Activated CD8-positive, alpha-beta T cell treated with anti-CD3 and anti-CD28 coated beads for 36 hours (primary cell): ENCODE results near the gene TMEM131. TPM values are rescaled to one million over a fixed set of nuclear protein-coding genes. Genes with fewer than 3 reads are reported as not detected.
A peak's percentile ranks its signal among the peaks of the same experiment; 100 is the strongest.

Experiments
- ATAC-seq: fragments of 200-7000 bp; cut with Tn5 transposase; one replicate; pipeline ENCODE4 v1.10.0; 2021; ENCODE audit warnings: mild to moderate bottlenecking, moderate library complexity
- CTCF ChIA-PET: fragments of 350-600 bp; sonication (Branson Sonifier 250); formaldehyde crosslinking; loops from one replicate; lab custom pipeline; 2021; ENCODE audit warnings: antibody characterized with exemption; lab: Charles Lee
- POLR2A ChIA-PET: fragments of 350-600 bp; sonication (Branson Sonifier 250); formaldehyde crosslinking; loops from one replicate; lab custom pipeline; 2021; ENCODE audit warnings: antibody characterized with exemption; lab: Charles Lee
- DNase-seq: peaks from one replicate; pipeline ENCODE4 v3.0.0-alpha.2; 2020
- H3K27ac Mint-ChIP-seq: one replicate; pipeline ENCODE4 v1.8.0; 2021; ENCODE audit warnings: mild to moderate bottlenecking, mixed read lengths
- H3K27me3 Mint-ChIP-seq: one replicate; pipeline ENCODE4 v1.8.0; 2021; ENCODE audit warnings: mixed read lengths
- H3K36me3 Mint-ChIP-seq: one replicate; pipeline ENCODE4 v1.8.0; 2021; ENCODE audit warnings: low read depth, mixed read lengths
- H3K4me1 Mint-ChIP-seq: one replicate; pipeline ENCODE4 v1.8.0; 2021; ENCODE audit warnings: low read depth, mixed read lengths
- H3K4me3 Mint-ChIP-seq: one replicate; pipeline ENCODE4 v1.8.0; 2021; ENCODE audit warnings: mild to moderate bottlenecking, moderate library complexity, mixed read lengths
- H3K9me3 Mint-ChIP-seq: one replicate; pipeline ENCODE4 v1.8.0; 2021; ENCODE audit warnings: mixed read lengths
- intact Hi-C: fragments of 100-400 bp; cut with micrococcal nuclease; formaldehyde crosslinking; loops from one replicate; pipeline ENCODE4 v1.10.0; 2022
- total RNA-seq, 2 experiments: library from RNA; stranded (reverse); gene quantifications; one replicate each; pipeline ENCODE4 v1.2.3, GENCODE V29; 2021
- TF ChIP-seq, protein P1 (sequence below): fragments of 200-600 bp; IDR thresholded peaks from one replicate; pipeline ENCODE4 v1.8.0; 2022; ENCODE audit warnings: antibody characterized with exemption, mild to moderate bottlenecking

The TMEM131 gene
- total RNA-seq, 2 experiments from 2014 or later = 24.2 to 27.4 TPM

- TF ChIP-seq, protein P1, sequence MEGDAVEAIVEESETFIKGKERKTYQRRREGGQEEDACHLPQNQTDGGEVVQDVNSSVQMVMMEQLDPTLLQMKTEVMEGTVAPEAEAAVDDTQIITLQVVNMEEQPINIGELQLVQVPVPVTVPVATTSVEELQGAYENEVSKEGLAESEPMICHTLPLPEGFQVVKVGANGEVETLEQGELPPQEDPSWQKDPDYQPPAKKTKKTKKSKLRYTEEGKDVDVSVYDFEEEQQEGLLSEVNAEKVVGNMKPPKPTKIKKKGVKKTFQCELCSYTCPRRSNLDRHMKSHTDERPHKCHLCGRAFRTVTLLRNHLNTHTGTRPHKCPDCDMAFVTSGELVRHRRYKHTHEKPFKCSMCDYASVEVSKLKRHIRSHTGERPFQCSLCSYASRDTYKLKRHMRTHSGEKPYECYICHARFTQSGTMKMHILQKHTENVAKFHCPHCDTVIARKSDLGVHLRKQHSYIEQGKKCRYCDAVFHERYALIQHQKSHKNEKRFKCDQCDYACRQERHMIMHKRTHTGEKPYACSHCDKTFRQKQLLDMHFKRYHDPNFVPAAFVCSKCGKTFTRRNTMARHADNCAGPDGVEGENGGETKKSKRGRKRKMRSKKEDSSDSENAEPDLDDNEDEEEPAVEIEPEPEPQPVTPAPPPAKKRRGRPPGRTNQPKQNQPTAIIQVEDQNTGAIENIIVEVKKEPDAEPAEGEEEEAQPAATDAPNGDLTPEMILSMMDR = no peak
- intact Hi-C loops = loop anchor here (5.0 kb wide), 1 partner anchor 37 kb away; the partner anchor contains the start of gene ZAP70
- Mint-ChIP-seq H3K4me3 (no peak overlapping the region), H3K27ac (no peak overlapping the region), H3K4me1 (peaks cover 36% of the 10 kb centered on the region), H3K9me3 (no peaks in the 10 kb centered on the region), H3K36me3 (peaks cover 8% of the 10 kb centered on the region), H3K27me3 (no peaks in the 10 kb centered on the region)
- ChIA-PET CTCF (interaction anchor here (1.0 to 5.0 kb wide), 4 partner anchors 9 to 51 kb away, joined by 5 to 37 read pairs (median 14); no protein-coding TSS in a partner anchor), POLR2A (interaction anchor here (1.3 kb wide), 1 partner anchor 31 kb away, joined by 5 read pairs; no protein-coding TSS in a partner anchor)
- DNase-seq = no peak
- no peak for ATAC-seq
Observed at GRCh38 chr2:97749581-97749980, 246.2 kb downstream of the TMEM131 start.

- Mint-ChIP-seq H3K36me3 (peaks cover 23% of the 10 kb centered on the region), H3K4me1 (peaks cover 52% of the 10 kb centered on the region), H3K4me3 (no peak overlapping the region), H3K9me3 (no peaks in the 10 kb centered on the region), H3K27me3 (no peaks in the 10 kb centered on the region), H3K27ac (no peak overlapping the region)
- TF ChIP-seq, protein P1 = no peak
- DNase-seq = no peak
- ChIA-PET POLR2A (interaction anchor here (0.6 to 0.8 kb wide), 4 partner anchors 22 to 1013 kb away, joined by 3 to 4 read pairs (median 3); partner anchors contain the start of gene ZAP70), CTCF (interaction anchor here (0.6 to 10.0 kb wide), 18 partner anchors 7 to 156 kb away, joined by 3 to 167 read pairs (median 6); partner anchors contain the start of genes ACTR1B and ZAP70)
- no peak for ATAC-seq
- intact Hi-C loops = loop anchor here (5.0 kb wide), 1 partner anchor 35 kb away; the partner anchor contains the start of gene ZAP70
Observed at GRCh38 chr2:97747716-97748115, 248.0 kb downstream of the TMEM131 start.

DNA sequence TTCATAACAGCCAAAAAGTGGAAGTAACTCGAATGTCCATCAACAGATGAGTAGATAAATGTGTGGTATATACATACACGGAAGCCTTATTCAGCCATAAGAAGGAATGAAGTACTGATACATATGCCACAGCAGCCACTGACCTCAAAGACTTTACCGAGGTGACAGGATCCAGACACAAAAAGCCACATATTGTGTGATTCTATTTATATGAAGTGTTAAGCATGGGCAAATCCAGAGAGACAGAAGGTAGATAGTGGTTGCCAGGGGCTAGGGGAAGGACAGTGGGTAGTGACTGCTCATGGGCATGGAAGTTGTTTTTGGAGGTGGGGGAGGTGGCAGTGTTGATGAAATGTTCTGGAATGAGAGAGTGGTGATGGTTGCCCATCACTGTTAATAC is 248.5 kb downstream of the TMEM131 start:
- H3K9me3 Mint-ChIP-seq = no peaks in the 10 kb centered on the region
- peaks cover 56% of the 10 kb centered on the region for H3K4me1 Mint-ChIP-seq
- H3K36me3 Mint-ChIP-seq = peaks cover 26% of the 10 kb centered on the region
- no peak overlapping the region for H3K27ac Mint-ChIP-seq
- TF ChIP-seq, protein P1 = no peak
- DNase-seq (peak; percentile 54), ATAC-seq (peak; percentile 9)
- H3K27me3 Mint-ChIP-seq = no peaks in the 10 kb centered on the region
- no peak overlapping the region for H3K4me3 Mint-ChIP-seq
- CTCF ChIA-PET = interaction anchor here (0.9 to 10.0 kb wide), 8 partner anchors 21 to 49 kb away, joined by 3 to 167 read pairs (median 18); partner anchors contain the start of gene ZAP70
- POLR2A ChIA-PET = interaction anchor here (0.6 to 3.7 kb wide), 3 partner anchors 29 to 1013 kb away, joined by 3 to 15 read pairs (median 4); no protein-coding TSS in a partner anchor
- intact Hi-C loops = loop anchor here (5.0 kb wide), 1 partner anchor 35 kb away; the partner anchor contains the start of gene ZAP70

DNA sequence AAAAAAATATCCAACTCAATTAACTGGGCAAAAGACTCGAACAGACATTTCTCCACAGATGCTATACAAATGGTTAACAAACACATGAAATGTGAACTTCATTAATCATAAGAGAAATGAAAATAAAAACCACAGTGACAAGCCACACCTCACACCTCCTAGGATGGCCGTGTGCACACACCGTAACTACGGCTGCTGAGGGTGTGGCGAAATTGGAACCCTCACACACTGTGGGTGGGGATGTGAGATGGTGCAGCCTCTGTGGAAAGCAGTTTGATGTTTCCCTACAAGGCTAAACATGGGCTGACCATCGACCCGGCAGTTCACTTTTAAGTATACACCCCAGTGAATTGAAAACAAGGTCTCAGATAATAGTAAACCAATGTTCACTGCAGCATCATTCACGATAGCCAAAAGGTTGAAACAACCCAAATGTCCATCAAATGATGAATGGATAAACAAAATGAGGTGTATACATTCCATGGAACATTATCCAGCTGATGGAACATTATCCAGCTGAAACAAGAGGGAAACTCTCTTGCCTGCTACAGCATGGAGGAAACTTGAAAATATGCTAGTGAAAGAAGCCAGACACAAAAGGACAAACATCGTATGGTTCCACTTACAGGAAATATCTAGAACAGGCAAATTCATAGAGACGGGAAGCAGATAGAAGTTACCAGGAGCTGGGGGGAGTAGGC is 250.1 kb downstream of the TMEM131 start:
- Mint-ChIP-seq H3K27me3 (no peaks in the 10 kb centered on the region), H3K4me3 (no peak overlapping the region), H3K36me3 (peaks cover 40% of the 10 kb centered on the region), H3K4me1 (peaks cover 73% of the 10 kb centered on the region), H3K27ac (peak overlapping the region; percentile 36), H3K9me3 (no peaks in the 10 kb centered on the region)
- DNase-seq (peak; percentile 82), ATAC-seq (peak; percentile 74)
- TF ChIP-seq, protein P1 = no peak
- ChIA-PET CTCF (interaction anchor here (0.9 to 10.0 kb wide), 6 partner anchors 19 to 155 kb away, joined by 3 to 167 read pairs (median 11); no protein-coding TSS in a partner anchor), POLR2A (interaction anchor here (0.8 to 3.7 kb wide), 6 partner anchors 17 to 83 kb away, joined by 3 to 15 read pairs (median 4); no protein-coding TSS in a partner anchor)
- intact Hi-C loops = loop anchor here (5.0 kb wide), 1 partner anchor 33 kb away; the partner anchor contains the start of gene ZAP70
